A673 (cell line): ENCODE measurements around the gene DPM2.

Experiments used
- CTCF ChIP-seq: fragments of 300-800, 200-600 bp; sonication (generic); conservative IDR thresholded peaks from 2 replicates; pipeline ENCODE4 v1.5.1; 2017; ENCODE audit warnings: low read depth, mild to moderate bottlenecking, antibody characterized with exemption, low read length, moderate library complexity, mixed read lengths
- EZH2 ChIP-seq: fragments of 200-600 bp; sonication (generic); IDR thresholded peaks from 2 replicates; pipeline ENCODE4 v1.6.1; 2017; ENCODE audit warnings: borderline replicate concordance, low read depth, mild to moderate bottlenecking, mixed read lengths, antibody characterized with exemption, low read length; ENCODE audit not compliant: poor library complexity, severe bottlenecking

- TF ChIP-seq CTCF, result no peak
- TF ChIP-seq EZH2, result no peak
Measured at GRCh38 chr9:127963359-127964064, 25.9 kb upstream of the DPM2 start.
